HG02610 (cell line): ENCODE results near the gene ANXA4.

Experiments used
- ATAC-seq: cut with Tn5 transposase; IDR thresholded peaks from one replicate; pipeline ENCODE4 v1.9.1; 2021; ENCODE audit warnings: mild to moderate bottlenecking, moderate library complexity; ENCODE audit not compliant: unreplicated experiment

The ANXA4 gene

GRCh38 chr2:69741575-69742321, at the start of gene ANXA4:
Gene ANXA4 (plus strand): TSS chr2:69742134. CDS start chr2:69781566, 39,432 bp downstream.
- peak; percentile 93 for ATAC-seq

DNA sequence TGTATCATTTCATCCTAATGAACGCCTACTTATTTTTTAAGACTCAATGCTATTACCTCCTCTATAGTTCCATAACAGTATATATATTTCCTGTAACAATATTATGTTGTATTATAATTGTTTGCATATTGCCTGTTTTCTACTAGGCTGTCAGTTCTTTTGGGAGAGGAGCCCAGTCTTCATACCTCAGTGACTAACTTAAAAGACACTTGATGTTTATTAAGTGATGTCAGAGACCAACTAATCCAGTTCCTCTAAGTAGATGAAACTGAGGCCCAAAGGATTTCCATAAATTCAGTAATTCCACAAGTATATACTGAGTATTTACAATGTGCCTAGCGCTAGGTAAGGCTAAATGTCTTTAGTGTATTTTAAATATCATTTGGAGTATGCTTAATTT, 49.5 kb upstream of the ANXA4 start:
- ATAC-seq = no peak

- ATAC-seq = peak; percentile 66
Measured at GRCh38 chr2:69693059-69693774, 48.7 kb upstream of the ANXA4 start.

GRCh38 chr2:69693775-69694450, 48.0 kb upstream of the ANXA4 start:
- no peak for ATAC-seq

GRCh38 chr2:69694894-69695849, 46.8 kb upstream of the ANXA4 start:
- no peak for ATAC-seq

DNA sequence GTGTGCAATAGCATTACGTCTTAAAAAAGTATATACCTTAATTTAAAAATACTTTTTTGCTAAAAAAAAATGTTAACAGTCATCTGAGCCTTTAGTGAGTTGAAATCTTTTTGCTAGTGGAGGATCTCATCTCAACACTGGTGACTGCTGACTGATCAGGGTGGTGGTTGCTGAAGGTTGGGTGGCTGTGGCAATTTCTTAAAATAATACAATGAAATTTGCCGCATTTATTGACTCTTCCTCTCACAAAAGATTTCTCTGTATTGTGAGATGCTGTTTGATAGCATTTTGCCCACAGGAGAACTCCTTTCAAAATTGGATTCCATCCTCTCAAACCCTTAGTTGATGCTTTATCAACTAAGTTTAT, 46.1 kb upstream of the ANXA4 start:
- no peak for ATAC-seq

- ATAC-seq = no peak
Measured at GRCh38 chr2:69700381-69700780, 41.6 kb upstream of the ANXA4 start.

- ATAC-seq = no peak
Measured at GRCh38 chr2:69701100-69701945, 40.6 kb upstream of the ANXA4 start.

DNA sequence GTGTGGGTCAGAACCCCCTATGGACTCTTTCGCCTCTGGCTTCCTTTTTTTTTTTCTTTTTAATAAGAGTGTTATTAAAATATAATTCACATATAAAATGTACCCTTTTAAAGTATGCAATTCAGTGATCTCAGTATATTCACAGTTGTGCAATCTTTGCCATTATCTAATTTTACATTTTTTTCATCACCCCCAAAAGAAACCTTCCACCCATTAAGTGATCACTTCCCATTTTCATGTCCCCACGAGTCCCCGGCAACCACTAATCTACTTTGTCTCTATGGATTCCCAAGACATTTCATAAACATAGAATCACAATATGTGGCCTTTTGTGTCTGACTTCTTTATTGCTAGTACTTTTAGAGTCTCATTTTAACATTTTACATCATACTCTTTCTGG, 38.7 kb upstream of the ANXA4 start:
- ATAC-seq = no peak

DNA sequence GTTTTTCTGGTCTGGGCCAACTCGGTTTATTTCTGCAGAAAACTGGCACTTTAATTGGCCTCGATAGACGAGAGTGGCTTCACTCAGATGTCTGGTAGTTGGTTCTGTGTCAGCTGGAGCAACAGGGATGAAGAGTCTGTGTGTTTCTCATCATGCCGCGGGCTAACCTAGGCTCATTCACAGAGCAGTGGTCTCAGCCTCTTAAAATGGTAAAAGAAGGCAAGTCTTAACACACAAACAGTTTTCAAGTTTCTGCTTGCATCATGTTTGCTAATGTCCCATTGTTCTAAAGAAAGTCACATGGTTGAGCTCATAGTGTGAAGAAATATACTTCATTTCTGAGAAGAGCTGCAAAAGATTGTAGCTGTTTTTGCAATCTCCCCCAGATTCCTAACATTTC, 37.5 kb upstream of the ANXA4 start:
- ATAC-seq = no peak

GRCh38 chr2:69709290-69709689, 32.6 kb upstream of the ANXA4 start:
- ATAC-seq = no peak

DNA sequence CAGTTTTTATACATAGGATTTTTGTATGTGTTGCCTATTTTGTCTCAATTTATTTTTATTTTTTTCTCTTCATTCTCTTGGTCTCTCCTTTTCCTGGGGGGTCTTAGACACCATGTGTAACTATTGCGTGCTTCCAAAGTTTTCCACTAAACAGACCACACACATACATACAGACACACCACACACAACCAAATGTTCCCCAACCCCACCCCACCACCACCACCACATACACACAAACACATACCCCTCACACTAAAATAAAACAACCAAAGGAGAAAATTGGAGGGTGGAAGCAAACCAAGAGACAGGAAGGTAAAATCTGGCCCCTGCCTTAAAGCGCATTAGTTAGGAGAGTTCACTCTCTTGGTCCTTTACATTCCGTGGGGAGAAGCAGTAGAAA, 30.0 kb upstream of the ANXA4 start:
- ATAC-seq = no peak

- ATAC-seq = no peak
Measured at GRCh38 chr2:69714024-69714423, 27.9 kb upstream of the ANXA4 start.

GRCh38 chr2:69714539-69715220, 27.3 kb upstream of the ANXA4 start:
- peak; percentile 59 for ATAC-seq

DNA sequence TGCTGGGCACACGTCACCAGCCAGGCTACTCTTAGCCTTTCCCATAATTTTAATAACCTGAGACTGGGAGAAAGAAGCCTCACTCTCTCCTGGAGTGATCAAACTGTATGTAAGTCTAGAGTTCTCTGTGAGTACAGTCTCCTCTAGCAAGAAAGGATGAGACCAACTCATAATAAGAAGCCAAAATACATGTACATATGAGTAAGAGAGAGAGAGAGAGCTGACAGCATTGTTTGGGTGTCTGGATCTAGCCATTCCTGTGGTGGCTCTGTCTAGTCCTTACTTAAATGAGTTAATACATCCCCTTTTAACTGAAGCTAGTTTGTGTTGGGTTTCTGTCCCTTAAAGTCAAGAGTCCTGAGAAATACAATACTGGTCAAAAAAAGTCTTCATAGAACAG, 26.0 kb upstream of the ANXA4 start:
- ATAC-seq = no peak

- no peak for ATAC-seq
Measured at GRCh38 chr2:69716555-69717120, 25.3 kb upstream of the ANXA4 start.

DNA sequence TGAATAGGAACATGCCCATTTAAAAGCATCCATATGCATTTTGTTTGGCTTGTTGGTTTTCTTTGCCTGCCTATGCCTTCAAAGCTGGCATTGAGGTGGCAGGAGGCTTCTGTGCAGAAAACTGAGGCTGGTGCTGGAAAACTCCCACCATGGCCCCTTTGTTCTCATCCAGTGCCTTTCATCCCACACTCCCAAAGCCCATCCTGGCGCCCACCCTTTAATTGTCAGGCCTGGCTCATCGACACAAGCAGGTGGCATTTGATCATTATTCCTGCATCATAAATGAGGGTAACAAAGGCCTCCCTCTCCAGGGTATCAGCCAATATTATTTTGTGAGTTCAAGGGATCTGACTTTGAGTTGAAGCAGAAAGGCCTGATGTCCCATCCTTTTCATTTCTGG, 24.7 kb upstream of the ANXA4 start:
- no peak for ATAC-seq

DNA sequence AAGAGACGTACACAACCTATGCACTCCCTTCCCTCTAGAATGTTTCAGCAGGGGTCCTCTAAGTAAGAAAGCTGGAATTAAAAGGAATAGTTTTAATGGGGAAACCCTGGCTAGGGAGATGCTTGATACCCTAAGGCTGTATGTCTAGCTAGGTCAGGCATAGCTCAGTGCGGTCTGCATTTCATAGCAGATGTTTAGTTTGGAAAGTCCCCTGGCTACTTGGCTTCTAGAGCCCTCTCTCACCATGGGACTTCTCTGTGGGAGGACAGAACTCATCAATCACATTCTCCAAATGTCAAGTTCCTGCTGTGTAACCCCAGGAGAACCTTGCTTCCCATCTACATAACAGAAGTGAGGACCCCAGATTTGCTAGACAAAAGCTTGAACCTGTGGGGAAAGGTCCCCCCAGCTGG, 24.1 kb upstream of the ANXA4 start:
- ATAC-seq = peak; percentile 60

DNA sequence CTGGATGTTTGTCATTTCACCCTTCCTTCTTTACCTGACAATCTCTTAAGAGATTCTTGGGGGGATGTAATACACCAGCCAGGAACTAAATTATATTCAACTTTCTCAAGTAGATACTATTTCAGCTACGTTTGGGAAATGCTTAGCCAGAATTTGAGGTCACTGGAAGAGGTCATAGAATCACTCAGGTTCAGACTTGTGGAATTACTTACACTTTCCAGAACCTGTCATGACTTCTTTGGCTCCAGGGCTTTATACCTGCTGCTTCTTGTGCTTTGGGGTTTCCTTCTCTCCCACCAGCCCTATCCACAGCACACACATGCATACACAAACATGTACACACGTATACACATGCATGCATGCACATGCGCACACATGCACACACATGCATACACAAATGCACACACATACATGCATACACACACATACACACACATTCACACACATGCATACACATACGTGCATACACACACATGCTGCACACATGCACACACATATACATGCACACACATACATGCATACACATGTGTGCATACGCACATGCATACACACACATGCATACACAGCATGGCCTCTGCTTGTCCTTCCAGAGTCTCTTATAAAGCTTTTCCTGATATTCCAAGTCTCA, 23.5 kb upstream of the ANXA4 start:
- ATAC-seq = no peak
